Hematopoietic multipotent progenitor cell treated with erythropoietin and hydrocortisone succinate and interleukin-3 and kit ligand, for 6 days (in vitro differentiated cells): ENCODE results near the gene LSM12.
A peak's percentile ranks its signal among the peaks of the same experiment; 100 is the strongest.
"Not testable (repeated sequence)": the region's sequence is repeated elsewhere in the genome, so short reads cannot be mapped to it uniquely, and the experiment has no call there.

Experiments used
- DNase-seq: peaks from one replicate; pipeline ENCODE4 v3.0.0-alpha.2; 2015

Gene LSM12

DNA sequence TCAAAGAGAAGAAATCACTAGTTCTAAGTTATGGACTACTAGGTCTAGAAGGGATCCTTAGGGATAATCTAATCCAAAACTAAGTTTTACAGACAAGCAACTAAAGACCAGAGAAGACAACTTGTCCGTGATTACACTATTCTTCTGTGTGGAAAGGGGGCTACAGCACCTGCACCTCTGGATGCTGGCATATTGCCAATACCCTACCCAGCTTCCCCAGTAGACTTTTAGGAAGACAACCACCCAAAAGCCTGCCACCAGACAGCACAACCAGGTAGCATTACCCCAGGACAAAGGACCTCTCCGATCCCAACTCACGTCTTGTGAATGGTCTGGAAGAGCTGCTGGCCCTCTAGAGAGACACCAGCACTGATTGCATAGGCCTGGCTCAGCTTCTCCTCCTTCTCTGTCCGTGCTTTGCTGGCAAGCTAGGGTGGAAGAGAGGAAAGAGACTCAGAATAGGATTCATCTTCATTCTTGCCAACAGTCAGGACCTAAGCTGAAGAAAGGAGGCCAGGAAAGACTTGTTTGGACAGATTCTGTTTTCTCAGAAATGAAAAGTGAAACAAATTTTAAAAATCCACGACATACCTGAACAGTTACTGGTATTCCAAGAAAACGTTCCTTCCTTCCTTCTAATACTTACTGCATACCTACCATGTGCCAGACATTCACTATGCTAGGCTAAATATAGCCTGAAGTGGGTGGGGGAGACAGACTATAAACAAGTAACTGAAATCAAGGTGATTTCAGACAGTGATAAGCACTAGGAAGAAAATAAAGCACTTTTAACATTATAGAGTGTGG, 26.4 kb downstream of the LSM12 start:
- DNase-seq = no peak

DNA sequence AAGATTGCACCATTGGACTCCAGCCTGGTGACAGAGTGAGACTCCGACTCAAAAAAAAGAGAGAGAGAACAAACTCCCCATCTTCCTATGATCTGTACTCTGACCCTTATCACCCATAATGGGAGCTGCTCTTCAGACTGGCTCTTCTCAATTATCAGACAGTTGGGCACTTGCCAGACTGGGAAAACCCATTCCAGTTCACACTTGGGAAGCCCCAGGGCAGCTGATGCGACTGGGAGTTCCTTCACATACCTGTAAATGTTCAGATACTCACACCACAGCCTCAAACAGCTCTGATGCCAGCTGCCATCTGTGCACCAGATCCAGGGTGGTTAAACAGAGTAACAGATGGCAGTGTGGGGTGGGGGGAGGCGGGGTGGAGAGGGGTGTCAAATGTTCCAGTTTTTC, 27.9 kb downstream of the LSM12 start:
- no peak for DNase-seq

GRCh38 chr17:44037471-44037870, 29.0 kb downstream of the LSM12 start:
- no peak for DNase-seq

- not testable (repeated sequence) for DNase-seq
Observed at GRCh38 chr17:44034688-44035087, 31.8 kb downstream of the LSM12 start.

- no peak for DNase-seq
Observed at GRCh38 chr17:44033861-44034408, 32.5 kb downstream of the LSM12 start.

GRCh38 chr17:44030482-44030881, 36.0 kb downstream of the LSM12 start:
- no peak for DNase-seq

- DNase-seq = no peak
Observed at GRCh38 chr17:44029736-44030135, 36.7 kb downstream of the LSM12 start.

DNA sequence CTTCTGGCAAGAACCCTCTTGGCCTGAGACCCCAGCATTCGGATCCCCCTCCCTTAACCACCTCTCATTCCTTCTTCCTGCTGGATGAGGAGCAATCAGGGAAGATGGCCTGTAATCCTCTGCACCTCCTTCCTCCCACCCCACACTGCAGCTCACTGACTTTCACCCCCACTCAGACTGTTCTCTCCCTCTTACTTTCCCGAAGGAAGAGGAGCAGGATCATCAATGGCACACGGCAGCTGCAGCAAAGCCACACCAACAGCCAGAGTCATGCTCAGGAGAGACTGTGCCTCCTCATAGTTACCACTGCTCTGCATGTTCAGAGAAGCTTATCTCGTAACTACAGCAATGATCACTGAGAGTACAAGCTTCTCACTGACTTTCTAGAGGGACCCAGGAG, 41.6 kb downstream of the LSM12 start:
- DNase-seq = no peak

DNA sequence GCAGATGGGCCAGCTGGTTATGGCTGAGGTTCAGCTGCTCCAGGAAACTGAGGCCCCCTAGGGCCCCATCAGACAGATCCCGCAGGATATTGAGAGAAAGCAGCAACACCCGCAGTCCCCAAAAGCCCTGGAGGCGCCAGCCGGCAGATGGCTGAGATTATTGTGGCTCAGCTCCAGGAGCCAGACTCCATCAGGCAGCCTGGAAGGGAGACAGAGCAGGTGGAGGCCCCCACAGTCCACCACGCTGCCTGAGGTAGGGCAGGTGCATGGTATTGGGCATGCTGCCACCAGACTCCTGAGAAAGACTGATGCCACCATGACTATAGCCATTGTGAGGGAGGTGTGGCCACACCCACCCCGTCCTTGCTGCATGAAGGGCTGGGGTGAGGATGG, 42.2 kb downstream of the LSM12 start:
- no peak for DNase-seq

- no peak for DNase-seq
Observed at GRCh38 chr17:44023545-44024270, 42.8 kb downstream of the LSM12 start.

DNA sequence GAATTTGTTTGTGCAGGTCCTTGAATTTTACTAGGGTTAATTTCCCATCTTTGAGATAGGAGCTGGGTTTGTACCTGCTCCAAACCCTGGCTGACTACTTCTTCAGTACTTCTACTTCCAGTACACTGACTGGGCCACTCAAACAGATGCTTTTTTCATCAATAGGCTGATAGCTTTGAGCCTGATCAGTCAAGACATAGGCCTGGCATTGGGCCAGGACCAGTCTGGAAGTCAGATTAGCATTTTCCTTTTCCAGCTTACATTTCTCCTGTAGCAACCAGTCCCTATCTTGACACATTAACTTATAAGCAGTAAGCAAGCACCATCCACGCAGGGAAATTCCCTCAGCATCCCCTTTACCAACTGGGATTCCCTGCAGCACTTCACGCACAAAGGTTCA, 44.2 kb downstream of the LSM12 start:
- DNase-seq = no peak

GRCh38 chr17:44021227-44021626, 45.2 kb downstream of the LSM12 start:
- DNase-seq = not testable (repeated sequence)

GRCh38 chr17:44014437-44015172, 51.9 kb downstream of the LSM12 start, which contains the start of gene TMEM101:
TMEM101 (minus strand) TSS chr17:44014963; CDS start chr17:44014952, 11 bp downstream.
- DNase-seq = peak; percentile 96

DNA sequence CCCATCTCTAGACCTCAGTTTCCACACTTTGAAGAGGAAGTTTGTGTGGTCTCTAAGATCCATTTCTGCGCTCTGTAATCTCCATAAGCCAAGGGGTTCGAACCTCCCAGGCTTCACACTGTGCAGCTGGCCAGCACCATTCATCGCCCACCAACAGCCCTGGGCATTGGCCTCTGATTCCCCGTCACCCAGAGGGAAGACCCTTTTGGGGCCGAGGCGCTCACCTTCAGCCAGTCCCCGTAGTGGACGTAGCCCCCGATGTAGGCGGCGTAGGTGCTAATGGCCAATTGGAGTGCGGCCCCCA, 52.4 kb downstream of the LSM12 start:
- no peak for DNase-seq

- no peak for DNase-seq
Observed at GRCh38 chr17:44012874-44013273, 53.6 kb downstream of the LSM12 start.

GRCh38 chr17:44012391-44012790, 54.1 kb downstream of the LSM12 start:
- peak; percentile 53 for DNase-seq

GRCh38 chr17:44011876-44012275, 54.6 kb downstream of the LSM12 start:
- no peak for DNase-seq

DNA sequence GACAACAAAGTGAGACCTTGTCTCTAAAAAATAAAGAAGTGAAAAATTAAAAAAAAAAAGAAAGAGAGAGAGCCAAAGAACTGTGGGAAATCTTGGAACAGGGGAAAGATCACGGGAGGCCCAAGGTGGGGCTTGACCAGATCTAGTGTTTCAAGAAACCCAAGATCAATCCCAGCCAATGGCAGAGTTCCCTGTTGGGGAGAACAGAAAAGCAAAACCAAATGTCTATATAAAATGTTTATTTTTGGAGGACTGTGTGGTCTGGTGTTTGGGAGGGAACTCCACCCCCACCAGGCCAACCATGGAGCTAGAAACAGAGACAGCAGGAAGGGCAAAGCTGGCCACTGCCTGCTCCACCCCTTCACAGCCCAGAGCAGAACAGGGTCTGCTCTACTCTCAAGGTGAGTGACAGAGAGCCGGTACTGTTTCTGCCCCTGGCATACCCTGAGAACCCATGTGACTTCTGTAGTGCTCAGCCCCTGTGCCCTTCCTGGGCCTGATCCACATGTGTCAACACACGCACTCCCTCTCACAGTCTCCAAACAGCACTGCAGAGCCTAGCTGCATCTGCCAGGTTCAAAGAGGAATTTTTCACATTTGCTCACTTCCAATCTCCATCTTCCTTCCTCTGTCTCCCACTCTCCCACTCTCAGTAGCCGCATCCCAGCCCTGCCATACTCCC, 55.4 kb downstream of the LSM12 start:
- DNase-seq = no peak

DNA sequence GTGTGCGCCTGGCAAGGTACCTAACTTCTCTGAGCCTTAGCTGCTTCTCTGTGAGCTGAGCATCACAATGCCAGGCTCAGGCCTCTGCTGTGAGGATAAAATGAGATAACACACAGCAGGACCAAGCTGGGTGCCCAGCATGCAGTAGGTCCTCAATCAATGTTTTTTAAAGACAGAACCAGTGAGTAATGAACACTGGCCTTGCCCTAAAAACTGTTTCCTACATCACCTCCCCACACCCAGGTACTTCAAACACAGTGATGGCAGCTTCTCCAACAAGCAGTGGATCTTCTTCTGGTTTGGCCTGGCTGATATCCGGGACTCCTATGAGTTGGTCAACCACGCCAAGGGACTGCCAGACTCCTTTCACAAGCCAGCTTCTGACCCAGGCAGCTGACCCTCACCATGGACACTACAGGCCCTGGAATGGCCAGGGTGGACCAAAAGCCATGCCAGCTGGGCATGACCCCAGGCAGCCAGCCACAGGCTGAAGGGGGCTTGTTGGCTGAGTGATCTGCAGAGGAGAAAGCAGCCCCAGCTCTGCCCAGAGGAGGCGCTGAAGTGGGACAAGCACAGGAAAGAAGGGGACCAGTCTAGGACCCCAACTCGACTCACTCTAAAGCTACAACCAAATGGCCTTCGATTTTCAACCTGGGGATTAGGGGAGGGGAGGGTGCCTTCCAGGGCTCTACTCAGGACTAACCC, 58.1 kb downstream of the LSM12 start:
- DNase-seq = no peak

DNA sequence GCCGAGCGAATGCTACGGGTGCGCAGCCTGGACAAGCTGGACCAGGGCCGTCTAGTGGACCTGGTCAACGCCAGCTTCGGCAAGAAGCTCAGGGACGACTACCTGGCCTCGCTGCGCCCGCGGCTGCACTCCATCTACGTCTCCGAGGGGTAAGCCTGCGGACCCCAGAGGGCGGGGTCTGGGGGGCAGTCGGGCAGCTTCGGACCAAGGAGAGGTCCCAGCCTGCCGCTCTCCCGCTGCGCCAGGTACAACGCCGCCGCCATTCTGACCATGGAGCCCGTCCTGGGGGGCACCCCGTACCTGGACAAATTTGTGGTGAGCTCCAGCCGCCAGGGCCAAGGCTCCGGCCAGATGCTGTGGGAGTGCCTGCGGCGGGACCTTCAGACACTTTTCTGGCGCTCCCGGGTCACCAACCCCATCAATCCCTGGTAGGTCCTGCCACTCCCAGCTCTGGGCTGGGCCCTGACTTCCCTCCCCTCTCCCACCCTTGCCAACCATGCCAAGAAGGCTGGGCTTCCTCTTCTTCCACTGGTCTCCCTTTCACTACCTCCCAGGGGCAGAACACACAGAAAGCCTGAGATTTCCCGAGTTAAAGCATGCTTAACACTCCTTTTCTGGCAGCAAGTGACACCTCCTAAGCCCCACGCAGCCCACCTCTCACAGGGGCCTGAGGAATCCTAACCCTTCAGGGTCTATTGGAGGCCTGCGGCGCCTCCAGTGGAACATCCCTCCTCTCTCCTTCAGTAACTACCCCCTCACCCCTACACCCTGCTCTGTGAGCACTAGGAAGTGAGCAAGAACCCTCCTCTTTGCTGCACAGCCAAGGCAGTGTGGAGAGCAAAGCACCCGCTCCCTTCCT, 58.9 kb downstream of the LSM12 start:
- no peak for DNase-seq
